Pons (tissue), 1 donor: ENCODE results near the gene RXFP3.
A peak's percentile ranks its signal among the peaks of the same experiment; 100 is the strongest.
"Not testable (repeated sequence)": the region's sequence is repeated elsewhere in the genome, so short reads cannot be mapped to it uniquely, and the experiment has no call there.

Source experiments
- DNase-seq: peaks from one replicate; pipeline ENCODE4 v3.0.0-alpha.2; 2016; ENCODE audit warnings: low spot score

The RXFP3 gene

DNA sequence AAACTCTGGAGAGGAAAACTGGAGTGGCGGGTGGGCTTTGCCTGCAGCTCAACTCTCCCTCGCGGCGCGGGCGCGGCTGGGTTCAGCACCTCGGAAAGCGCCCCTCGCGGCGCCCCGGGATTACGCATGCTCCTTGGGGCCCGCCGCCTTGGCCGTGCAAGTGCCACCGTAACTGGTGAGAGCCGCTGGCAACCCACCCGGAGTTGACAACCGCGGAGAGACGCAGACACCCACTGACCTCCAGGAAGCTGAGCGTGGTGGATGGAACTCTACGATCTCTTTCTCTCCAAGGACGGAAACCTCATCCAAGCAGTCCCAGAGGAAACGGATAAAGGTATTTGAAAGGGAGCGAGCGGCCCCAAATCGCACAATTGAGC, 194 bp upstream of the RXFP3 start:
- DNase-seq: no peak

GRCh38 chr5:33937017-33937706, 976 bp downstream of the RXFP3 start:
- DNase-seq: no peak

GRCh38 chr5:33937707-33938506, 1.7 kb downstream of the RXFP3 start:
- DNase-seq: no peak

- DNase-seq: no peak
Observed at GRCh38 chr5:33938507-33938796, 2.3 kb downstream of the RXFP3 start.

- DNase-seq: no peak
Observed at GRCh38 chr5:33938881-33939280, 2.7 kb downstream of the RXFP3 start.

DNA sequence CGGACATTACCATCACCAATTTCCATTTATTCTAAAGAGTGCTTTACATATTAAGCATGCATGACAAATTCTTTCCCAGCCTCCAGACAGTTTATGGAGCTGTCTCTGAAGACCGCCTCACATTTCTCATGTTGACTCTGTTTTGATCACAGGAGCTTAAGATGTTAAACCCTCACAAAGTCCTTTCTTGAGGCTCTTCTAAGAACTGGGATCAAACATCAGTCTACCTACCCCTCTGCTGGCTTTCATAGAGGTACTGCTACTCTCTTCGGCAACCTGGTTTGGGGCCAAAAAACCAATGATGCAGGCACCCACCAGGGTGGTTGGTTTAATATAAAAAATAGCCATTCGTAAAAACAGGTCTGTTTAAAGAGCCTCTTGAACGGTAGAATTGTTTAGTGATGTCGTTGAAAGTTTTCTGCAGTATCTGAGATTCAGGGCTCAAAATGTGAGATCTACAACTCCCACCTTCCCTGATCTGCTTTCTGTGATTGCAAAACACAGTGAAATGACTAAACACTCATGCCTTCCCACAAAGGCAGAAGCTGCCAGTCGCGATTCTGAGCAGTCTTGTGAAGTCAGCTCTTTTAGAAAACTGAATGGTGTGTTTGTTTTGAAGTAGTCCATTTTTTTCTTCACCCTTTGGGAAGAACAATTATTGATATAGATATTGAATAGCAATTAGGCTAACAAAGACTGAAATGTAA, 3.5 kb downstream of the RXFP3 start:
- no peak for DNase-seq

DNA sequence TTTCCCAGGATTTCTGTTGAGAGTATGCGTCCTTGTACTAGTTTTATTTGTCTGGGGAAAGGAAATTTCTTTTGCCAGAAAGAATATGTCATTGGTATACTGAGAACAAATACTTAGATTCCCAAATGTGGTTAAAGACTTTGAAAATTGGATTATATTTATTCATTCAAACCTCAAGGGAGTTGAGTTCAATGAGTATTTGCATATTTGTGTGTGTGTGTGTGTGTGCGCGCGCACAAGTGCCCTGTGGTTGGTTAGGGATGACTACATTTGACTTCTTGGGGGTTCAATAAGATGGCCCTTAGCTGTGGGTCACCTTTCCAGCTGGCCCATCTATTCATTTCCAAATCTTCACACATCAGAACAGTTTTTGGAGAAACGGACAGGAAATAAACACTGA, 4.9 kb downstream of the RXFP3 start:
- DNase-seq: no peak

DNA sequence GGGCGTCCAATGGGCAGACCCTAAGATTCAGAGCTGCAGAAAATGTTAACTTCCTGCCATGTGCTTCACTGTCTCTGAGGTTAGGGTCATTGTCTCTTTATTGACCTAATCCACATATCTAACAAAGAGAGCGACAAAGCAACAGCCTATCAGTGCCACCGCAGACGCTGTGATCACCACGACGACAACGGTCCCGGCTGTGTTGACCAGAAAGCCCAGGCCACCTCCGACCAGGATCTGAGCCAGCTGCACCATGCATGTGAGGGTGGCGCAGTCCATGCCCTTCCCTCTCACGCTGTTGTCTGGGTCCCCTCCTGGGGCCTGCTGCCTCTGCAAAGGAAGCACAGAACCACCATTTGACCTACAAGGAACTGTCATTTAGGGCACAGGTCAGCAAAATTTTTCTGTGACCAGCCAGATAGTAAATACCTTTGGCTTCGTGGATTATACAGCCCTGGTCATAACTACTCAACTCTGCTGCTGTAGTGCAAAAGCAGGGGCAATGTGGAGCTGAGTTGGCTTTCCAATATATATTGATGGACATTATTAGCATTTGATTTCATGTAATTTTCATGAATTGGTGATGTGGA, 8.5 kb downstream of the RXFP3 start:
- DNase-seq: no peak

GRCh38 chr5:33952175-33952574, 16.0 kb downstream of the RXFP3 start:
- not testable (repeated sequence) for DNase-seq

DNA sequence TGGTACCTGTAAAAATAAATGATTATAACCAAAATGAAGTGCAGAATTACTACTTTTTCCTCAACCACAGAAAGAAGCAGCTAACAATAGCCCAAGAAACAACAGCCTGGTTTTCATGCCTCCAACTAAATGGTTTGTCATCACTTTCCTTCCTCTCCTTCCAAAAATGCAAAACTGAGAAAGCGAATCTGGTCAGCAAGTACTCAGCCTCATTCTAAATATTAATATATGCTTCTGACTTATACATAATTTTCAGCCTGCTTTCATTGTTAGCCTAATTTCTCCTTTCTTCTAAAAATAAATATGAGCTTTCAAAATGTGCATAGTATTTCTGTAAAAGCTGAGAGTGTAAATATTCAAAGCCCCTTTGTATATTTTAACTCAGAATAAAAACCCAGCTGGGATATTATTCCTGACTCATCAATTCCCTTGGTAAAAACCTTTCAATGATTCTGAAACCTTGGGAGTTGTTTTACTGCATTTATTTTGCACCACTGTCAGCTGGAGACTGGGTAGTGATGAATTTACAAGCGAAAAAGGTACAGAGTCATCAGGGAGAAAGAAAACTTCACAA, 21.5 kb downstream of the RXFP3 start:
- DNase-seq: no peak

DNA sequence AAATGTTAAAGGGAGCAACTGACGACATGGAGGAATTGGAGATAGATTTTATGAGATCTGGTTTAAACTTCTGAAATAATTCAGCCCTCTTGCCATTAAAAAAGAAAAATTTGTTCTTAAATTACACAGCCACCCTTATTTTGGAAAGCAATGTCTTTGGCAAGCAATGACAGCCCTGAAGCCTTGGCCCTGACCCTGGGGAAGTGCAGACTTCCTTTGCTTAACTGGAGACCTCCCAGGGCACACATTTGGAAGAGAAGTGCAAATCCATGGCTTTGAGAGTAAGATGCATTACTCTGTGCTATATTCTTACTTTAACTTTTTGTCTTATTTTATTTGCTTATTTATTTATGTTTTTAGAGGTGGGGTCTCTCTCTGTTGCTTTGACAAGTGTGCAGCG, 22.0 kb downstream of the RXFP3 start:
- DNase-seq: no peak

DNA sequence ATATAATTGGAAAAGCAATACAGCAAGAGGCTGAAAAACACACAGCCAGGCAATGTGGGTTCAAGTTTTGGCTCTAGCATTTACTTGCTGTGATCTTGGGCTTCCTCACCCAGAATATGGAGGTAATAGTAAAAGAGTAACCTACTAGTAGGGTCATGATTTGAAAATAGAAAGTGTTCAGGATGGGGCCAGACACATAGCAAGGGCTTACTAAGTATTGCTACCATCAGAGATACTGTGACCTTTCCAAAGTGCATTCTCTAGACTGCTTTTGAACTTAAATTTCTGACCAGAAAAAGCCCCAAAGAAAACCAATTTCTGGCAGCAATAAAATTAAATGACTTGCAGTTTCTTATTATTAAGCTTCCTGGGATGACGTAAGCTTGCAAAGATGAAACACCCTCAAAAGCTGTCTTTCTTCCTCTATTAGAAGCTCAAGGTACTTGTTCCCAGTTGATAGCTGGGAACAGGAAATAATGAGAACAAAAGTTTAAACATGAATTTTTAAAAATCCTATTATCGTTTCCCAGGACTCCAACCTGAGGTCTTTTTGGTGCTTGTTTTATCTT, 28.0 kb downstream of the RXFP3 start:
- no peak for DNase-seq

GRCh38 chr5:33966805-33967204, 30.6 kb downstream of the RXFP3 start:
- DNase-seq: no peak

DNA sequence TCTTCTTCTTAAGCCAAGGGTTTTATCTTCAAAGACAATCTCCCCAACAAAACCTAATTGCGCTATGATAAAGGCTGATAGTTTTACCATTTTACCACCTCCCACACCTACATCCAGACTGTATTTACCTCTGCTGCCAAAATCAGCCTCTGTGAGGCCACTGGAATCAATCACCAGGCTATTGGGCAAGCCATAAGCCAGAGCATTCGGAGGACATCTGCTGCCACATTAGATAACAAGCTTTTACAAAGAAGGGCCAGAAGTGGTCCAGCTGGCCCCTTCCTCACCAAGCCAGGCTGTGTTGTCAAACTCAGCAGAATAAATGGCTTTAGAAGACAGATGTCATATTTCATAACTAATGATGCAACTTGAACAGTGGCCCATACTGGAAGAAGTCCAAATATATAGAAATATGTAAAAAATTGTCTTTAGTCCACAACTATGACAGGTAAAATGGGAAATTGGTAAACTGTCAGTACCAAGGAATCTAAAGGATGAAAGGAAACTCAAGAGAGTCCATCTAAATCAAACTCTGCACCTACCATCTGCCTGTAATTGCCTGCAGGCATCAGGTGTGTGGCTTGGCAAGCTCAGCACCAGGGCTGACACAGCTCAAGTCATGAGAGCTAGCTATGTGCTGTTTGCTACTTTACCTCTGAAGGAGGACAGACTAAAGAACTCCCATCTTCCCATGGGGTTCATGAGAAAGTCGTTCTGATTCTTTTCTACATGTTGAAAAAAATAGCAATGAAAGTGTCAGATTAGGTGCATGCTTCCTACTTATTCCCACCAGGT, 32.2 kb downstream of the RXFP3 start:
- DNase-seq: no peak

GRCh38 chr5:33969572-33970452, 33.6 kb downstream of the RXFP3 start:
- peak; percentile 34 for DNase-seq

GRCh38 chr5:33973271-33973670, 37.1 kb downstream of the RXFP3 start:
- no peak for DNase-seq

GRCh38 chr5:33975852-33976251, 39.7 kb downstream of the RXFP3 start:
- DNase-seq: no peak

DNA sequence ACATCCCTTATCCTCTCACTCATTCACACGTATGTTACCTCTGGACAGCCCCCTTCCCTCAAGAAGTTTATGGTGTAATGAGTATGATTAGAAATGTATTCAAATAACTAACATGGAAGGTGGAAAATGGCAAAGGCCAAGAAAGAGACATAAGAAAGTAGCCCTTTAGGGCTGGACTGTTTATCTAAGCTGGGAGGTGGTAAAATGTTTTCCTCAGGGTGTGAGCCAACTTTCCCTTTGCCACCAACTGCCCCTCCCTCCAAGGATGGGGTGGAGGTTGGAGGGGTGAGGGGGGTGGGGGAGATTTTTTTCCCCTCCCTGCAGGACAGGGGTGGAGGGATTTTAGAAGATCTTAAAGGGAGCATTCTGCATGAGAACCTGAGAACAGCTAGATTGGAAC, 40.1 kb downstream of the RXFP3 start:
- no peak for DNase-seq

DNA sequence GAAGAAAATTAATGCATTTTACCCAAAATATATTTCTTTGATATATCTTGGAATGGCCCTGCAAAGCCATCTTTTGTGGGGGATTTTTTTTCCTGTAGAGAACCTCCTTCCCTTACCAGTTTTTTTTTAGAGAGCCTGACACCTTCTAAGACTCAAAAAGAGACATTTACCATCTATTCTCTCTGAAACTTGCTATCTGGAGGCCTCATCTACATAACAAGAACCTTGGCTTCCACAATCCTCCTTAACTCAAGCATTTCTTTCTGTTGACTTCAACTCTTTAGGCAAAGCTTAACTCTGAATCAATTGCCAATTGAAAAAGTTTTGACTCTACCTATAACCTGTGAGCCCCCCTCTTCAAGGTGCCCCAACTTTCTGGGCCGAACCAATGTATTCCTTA, 42.1 kb downstream of the RXFP3 start:
- DNase-seq: no peak

DNA sequence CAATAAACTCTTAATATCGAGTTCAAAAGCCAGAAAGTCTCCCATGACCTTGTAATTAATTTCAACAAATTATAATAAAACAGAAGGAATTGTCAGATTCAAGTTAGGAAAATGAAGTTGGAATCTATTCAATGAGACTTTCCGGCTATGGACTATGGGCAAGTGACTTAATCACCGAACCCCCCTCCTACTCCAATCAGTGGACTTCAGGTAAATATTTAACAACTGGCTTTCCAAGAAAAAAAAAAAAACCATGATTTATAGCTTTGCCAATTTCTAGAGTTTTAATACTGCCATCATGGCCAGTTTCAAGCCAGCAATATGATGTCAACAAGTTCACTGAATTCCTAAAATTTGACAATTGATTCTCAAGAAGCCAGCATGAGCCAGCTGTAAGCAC, 43.8 kb downstream of the RXFP3 start:
- DNase-seq: no peak
